Astrocyte of the spinal cord (primary cell): ENCODE results near the gene KCNQ1OT1.

ENCODE experiments used
- DNase-seq: peaks from one replicate; pipeline ENCODE4 v3.0.0; 2011; ENCODE audit warnings: low read depth, low spot score
- H3K4me3 ChIP-seq: 2 replicates; pipeline ENCODE4 v1.5.1; 2011; ENCODE audit warnings: low read depth, mild to moderate bottlenecking, low read length, moderate library complexity
- in situ Hi-C: cut with HindIII; loops from 2 replicates; pipeline ENCODE4 v1.10.0; 2017; ENCODE audit warnings: low sequenced_read_pairs
- TF ChIP-seq, protein P1 (sequence below): IDR thresholded peaks from 2 replicates; pipeline ENCODE4 v1.5.1; 2012; ENCODE audit warnings: low read depth, mild to moderate bottlenecking, low read length, inconsistent platforms

The KCNQ1OT1 gene

DNA sequence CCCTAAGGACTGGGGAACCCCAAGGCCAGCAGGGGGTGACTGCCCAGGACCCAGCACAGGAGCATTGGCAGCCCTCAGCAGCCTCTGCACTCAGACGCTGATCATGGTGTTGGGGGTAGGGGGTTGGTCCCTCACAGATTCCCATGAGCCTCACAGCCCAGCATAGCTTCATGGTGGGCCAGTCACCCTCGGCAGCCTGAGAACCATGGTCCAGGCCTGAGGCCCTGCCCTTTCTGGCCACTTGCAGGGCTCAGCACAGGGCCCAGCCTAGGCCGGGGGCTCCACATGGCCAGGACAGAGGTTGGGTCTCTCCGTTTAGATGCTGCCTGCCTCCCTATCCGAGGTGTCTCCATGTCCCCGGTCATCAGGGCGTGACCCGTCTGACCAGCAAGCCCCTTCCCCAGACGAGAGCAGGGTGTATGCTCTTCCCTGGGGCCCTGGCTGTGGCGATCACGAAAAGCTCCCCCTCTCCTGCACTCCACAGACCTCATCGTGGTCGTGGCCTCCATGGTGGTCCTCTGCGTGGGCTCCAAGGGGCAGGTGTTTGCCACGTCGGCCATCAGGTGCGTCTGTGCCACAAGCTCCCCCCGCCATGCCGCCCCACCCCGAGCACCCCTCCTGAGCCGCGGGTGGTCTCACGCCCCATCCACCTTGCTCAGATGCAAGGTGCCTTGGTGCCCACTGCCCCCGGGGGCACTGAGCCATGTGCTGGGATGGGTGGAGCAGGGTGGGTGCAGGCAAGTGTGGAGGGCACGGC, 128.8 kb downstream of the KCNQ1OT1 start:
- in situ Hi-C loops: no loop called here

DNA sequence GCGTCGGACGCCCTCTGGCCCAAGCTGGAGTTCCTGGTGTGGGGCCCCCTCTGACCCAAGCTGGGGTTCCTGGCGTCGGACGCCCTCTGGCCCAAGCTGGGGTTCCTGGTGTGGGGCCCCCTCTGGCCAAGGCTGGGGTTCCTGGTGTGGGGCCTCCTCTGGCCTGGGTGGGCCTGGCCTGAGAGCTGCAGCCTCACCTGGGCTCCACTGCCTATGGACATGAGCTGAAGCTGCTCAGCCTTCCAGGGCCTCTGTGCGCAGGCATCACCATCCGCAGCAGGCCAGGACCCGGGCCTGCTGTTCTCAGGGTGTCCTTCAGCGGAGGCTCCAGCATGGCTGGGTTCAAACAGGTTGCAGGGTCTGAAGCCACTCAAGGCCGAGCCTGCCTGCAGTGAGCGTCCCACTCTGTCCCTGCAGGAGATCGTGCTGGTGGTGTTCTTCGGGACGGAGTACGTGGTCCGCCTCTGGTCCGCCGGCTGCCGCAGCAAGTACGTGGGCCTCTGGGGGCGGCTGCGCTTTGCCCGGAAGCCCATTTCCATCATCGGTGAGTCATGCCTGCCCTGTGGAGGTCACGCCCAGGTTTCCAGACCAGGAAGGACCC, 129.5 kb downstream of the KCNQ1OT1 start:
- DNase-seq: no peak
- in situ Hi-C loops: no loop called here
- H3K4me3 ChIP-seq: no peak overlapping the region
- TF ChIP-seq, protein P1, sequence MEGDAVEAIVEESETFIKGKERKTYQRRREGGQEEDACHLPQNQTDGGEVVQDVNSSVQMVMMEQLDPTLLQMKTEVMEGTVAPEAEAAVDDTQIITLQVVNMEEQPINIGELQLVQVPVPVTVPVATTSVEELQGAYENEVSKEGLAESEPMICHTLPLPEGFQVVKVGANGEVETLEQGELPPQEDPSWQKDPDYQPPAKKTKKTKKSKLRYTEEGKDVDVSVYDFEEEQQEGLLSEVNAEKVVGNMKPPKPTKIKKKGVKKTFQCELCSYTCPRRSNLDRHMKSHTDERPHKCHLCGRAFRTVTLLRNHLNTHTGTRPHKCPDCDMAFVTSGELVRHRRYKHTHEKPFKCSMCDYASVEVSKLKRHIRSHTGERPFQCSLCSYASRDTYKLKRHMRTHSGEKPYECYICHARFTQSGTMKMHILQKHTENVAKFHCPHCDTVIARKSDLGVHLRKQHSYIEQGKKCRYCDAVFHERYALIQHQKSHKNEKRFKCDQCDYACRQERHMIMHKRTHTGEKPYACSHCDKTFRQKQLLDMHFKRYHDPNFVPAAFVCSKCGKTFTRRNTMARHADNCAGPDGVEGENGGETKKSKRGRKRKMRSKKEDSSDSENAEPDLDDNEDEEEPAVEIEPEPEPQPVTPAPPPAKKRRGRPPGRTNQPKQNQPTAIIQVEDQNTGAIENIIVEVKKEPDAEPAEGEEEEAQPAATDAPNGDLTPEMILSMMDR: no peak

More for the DNA sequence above, 128.8 kb downstream of the KCNQ1OT1 start:
- no peak overlapping the region for H3K4me3 ChIP-seq
- TF ChIP-seq, protein P1: no peak
- DNase-seq: no peak

DNA sequence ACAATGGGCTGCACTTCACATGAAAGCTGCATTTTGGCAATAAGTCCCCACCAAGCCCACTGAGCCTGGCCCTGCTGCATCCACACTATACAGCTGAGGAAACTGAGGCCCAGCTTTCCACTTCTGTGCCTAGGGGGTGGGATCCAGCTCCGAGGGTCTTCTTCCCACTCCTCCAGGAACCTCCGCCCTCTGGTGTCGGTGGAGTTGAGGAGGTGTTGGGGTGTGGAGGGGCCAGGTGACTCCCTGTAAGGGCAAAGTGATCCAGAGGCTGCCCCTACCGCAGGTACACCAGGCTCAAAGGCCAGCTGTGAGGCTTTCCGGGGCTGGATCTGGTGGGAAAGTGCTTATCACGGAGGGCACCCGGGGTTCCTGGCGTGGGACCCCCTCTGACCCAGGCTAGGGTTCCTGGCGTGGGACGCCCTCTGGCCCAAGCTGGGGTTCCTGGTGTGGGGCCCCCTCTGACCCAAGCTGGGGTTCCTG, 130.0 kb downstream of the KCNQ1OT1 start:
- TF ChIP-seq, protein P1: no peak
- in situ Hi-C loops: no loop called here
- no peak for DNase-seq
- no peak overlapping the region for H3K4me3 ChIP-seq

DNA sequence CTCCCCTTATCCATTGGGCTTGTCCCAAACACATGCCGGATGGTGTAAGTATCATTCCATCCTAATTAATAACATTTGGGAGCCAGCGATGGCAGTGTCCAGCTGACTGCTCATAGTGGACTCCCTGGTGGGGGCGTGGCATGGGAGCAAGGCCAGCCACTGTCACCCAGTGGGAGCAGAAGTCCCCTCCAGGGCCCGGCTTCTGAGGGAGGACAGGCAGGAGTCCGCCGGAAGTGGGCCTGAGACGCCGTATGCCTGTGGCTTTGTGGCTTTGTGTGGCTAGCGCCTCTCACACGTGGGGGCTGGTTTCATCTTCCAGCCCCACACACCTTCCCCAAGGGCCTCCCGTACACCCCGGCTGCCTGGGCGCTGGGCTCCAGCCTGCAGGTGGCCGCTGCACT, 130.5 kb downstream of the KCNQ1OT1 start:
- in situ Hi-C loops: no loop called here
- no peak overlapping the region for H3K4me3 ChIP-seq
- TF ChIP-seq, protein P1: no peak
- DNase-seq: no peak

DNA sequence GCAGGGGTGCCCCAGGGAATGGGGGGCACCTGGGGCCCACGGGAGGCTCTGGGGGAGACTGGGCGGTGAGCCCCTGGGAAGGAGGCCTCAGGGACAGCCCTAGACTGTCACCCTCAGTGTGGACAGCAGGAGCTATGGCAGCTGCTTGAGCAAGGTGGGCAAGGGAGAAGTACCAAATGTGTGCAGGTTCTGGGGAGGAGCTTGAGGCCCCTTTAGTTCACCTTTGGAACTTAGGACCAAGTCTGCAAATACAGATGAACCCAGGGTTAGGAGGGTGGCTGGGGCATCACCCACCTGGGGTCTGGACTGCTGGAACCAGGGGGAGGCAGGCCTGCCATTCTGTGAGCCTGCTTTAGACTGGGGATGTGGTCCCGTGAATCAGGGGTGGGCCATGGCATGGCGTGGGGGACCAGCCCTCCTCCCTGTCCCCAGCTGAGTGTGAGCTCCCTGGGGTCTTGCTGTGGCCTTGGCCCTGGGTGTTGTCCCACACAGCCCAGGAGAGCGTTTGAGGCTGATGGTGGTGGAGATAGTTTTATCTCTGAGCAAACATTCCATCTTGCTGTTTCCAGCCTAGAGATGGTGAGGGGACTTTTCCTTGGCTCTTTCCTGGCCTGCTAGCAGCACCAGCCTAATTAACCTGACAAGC, 132.6 kb downstream of the KCNQ1OT1 start:
- in situ Hi-C loops: no loop called here
- no peak overlapping the region for H3K4me3 ChIP-seq
- TF ChIP-seq, protein P1: no peak
- DNase-seq: no peak

DNA sequence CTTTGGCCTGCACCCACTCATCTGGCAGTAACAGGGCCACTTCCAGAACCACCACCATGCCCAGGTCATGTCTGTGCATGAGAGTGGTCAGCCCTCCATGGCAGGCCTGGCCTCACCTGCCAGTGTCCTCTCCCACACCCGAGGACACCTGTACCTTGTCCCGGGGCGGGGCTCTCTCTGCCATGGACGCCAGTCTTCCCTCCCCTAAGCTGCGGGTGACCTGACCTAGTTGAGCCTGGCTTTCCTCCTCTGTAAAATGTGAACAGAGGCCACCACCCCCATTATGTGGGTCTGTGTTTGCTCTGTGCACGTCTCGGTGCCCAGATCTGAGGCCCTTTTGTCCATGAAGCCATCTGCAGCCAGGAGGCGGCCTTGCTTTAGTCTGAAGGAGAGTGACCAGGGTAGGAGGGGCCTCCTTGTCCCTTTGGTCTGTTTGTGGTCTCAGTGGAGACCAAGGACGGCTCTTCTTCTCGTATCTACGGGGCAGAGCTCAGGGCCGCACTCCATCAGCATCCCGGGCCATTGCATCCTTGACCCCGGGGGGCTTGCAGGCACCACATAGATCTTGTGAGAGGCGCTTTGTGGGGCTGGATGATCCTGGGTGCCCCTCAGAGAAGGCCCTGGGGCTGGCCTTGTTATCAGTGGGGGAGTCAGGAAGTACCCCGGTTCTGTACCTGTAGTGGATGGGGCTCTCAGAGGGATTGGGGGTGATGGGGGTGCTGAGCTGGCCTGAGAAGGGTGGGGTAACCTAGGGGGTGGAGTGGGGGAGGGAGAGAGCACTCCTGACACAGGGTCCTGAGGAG, 133.4 kb downstream of the KCNQ1OT1 start:
- no peak for DNase-seq
- TF ChIP-seq, protein P1: no peak

More for the DNA sequence above, 133.4 kb downstream of the KCNQ1OT1 start:
- no peak overlapping the region for H3K4me3 ChIP-seq
- in situ Hi-C loops: no loop called here
